Measurements from ENCODE around the gene SLC9A1. TPM values are rescaled to one million over a fixed set of nuclear protein-coding genes. Genes with fewer than 3 reads are reported as not detected.

The SLC9A1 gene
- total and polyA plus RNA-seq, 10 of the 15 experiments (the other 5 are each of a cell fraction or from before 2014, with no cell fraction given) = 0.87 to 21.4 (median 4.3) TPM

DNA sequence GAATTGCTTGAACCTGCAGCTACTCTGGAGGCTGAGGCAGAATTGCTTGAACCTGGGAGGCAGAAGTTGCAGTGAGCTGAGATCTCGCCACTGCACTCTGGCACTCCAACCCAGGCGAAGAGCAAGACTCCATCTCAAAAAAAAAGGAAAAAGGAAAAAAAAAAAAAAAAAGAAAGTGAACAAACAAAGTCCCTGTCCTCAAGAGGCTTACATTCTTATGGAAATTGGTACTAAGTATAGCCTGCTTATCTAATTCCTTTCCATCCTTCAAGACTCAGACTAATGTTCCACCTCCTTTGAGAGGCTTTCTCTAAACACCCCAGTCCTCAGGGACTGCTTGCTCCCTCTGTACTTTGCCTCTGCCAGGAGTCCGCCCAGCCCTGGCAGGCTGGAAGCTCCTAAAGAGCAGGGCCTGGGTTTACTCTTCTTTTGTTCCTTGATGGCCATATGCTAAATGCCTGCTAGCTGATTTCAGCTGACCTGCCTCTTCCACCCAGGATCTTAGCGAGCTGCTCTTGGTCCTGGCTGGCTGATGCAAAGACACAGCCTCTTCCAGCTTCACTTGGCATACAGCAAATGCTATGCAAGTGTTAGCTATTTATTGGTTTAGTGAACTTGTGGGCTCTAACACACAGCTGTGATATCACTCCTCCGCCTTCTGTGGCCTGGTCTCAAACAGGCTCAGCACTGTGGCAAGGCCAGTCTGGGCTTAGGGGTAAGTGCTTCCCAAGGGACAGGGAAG is 9.8 kb downstream of the SLC9A1 start:
- no TSS peak for BruUV-seq (replicated peaks)
- no peaks in the 10 kb centered on the region for H3K36me3 ChIP-seq (ENCODE audit: control insufficient read depth in 2 of 2, insufficient read depth in 2 of 2, low read length in 1 of 2)
- ATAC-seq (no peak), FAIRE-seq (no peak), DNase-seq (ENCODE audit: low read depth, low spot score) (no peak)
- no peak overlapping the region for H3K4me3 ChIP-seq
- intact Hi-C loops (cut with micrococcal nuclease; ENCODE audit: unreplicated experiment) = no loop called here
- WGBS (ENCODE audit: insufficient coverage, insufficient replicate concordance, low lambda C conversion rate, missing lambda C conversion rate) = 91% methylated on average over 4 of the region's 5 CpGs
- H3K27me3 ChIP-seq (replicated peaks in 1 of 2; ENCODE audit: control insufficient read depth in 2 of 2, insufficient read depth in 2 of 2, low read length in 1 of 2) = no peaks in the 10 kb centered on the region
- H2AFZ ChIP-seq (ENCODE audit: control insufficient read depth, low read depth, low read length) = no peak overlapping the region
- peaks cover 11% of the 10 kb centered on the region for H3K79me2 ChIP-seq (ENCODE audit: control insufficient read depth, insufficient read depth, low read length)
- POLR2A ChIA-PET = interaction anchor here (0.6 to 6.5 kb wide), 4 partner anchors 9 to 338 kb away, joined by 3 to 48 read pairs (median 3); partner anchors contain the start of gene SLC9A1
- no peaks in the 10 kb centered on the region; the same call in 1 of the 2 replicates for H4K20me1 ChIP-seq (ENCODE audit: control insufficient read depth, insufficient read depth)
- RAD21 ChIA-PET (ENCODE audit: unreplicated experiment) = interaction anchor here (0.6 to 1.8 kb wide), 5 partner anchors 8 to 478 kb away, joined by 3 to 6 read pairs (median 3); no protein-coding TSS in a partner anchor
- SMC1A ChIA-PET (ENCODE audit: uncharacterized antibody, unreplicated experiment) = interaction anchor here (1.0 to 4.5 kb wide), 4 partner anchors 8 to 139 kb away, joined by 3 to 30 read pairs (median 5); partner anchors contain the start of gene SLC9A1
- H3K4me1 ChIP-seq (ENCODE audit: control insufficient read depth, insufficient read depth, low read length) = peaks cover 19% of the 10 kb centered on the region
- no peak overlapping the region for H3K9ac ChIP-seq (ENCODE audit: control insufficient read depth, insufficient read depth, low read length)
- no peaks in the 10 kb centered on the region for H3K9me3 ChIP-seq (replicated peaks; ENCODE audit: control insufficient read depth, insufficient read depth, low read length)
- in situ Hi-C loops (cut with MboI) = no loop called here
- CTCF ChIA-PET = interaction anchor here (0.8 to 3.4 kb wide), 4 partner anchors 9 to 100 kb away, joined by 3 to 18 read pairs (median 8); partner anchors contain the start of gene SLC9A1
- no peak overlapping the region for H3K27ac ChIP-seq (ENCODE audit: control insufficient read depth, insufficient read depth)
- no peak overlapping the region for H3K4me2 ChIP-seq (ENCODE audit: control insufficient read depth, insufficient read depth)
- TF ChIP-seq, protein P1, sequence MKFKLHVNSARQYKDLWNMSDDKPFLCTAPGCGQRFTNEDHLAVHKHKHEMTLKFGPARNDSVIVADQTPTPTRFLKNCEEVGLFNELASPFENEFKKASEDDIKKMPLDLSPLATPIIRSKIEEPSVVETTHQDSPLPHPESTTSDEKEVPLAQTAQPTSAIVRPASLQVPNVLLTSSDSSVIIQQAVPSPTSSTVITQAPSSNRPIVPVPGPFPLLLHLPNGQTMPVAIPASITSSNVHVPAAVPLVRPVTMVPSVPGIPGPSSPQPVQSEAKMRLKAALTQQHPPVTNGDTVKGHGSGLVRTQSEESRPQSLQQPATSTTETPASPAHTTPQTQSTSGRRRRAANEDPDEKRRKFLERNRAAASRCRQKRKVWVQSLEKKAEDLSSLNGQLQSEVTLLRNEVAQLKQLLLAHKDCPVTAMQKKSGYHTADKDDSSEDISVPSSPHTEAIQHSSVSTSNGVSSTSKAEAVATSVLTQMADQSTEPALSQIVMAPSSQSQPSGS (IDR thresholded peaks at IDR 0.05; ENCODE audit: low read length) = no peak
- TF ChIP-seq, protein P2, sequence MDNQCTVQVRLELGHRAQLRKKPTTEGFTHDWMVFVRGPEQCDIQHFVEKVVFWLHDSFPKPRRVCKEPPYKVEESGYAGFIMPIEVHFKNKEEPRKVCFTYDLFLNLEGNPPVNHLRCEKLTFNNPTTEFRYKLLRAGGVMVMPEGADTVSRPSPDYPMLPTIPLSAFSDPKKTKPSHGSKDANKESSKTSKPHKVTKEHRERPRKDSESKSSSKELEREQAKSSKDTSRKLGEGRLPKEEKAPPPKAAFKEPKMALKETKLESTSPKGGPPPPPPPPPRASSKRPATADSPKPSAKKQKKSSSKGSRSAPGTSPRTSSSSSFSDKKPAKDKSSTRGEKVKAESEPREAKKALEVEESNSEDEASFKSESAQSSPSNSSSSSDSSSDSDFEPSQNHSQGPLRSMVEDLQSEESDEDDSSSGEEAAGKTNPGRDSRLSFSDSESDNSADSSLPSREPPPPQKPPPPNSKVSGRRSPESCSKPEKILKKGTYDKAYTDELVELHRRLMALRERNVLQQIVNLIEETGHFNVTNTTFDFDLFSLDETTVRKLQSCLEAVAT (IDR thresholded peaks at IDR 0.05) = no peak
- no peak for TF ChIP-seq ZZZ3 (IDR thresholded peaks at IDR 0.05; ENCODE audit: control insufficient read depth, insufficient read length, low read depth)
- TF ChIP-seq, protein P3, sequence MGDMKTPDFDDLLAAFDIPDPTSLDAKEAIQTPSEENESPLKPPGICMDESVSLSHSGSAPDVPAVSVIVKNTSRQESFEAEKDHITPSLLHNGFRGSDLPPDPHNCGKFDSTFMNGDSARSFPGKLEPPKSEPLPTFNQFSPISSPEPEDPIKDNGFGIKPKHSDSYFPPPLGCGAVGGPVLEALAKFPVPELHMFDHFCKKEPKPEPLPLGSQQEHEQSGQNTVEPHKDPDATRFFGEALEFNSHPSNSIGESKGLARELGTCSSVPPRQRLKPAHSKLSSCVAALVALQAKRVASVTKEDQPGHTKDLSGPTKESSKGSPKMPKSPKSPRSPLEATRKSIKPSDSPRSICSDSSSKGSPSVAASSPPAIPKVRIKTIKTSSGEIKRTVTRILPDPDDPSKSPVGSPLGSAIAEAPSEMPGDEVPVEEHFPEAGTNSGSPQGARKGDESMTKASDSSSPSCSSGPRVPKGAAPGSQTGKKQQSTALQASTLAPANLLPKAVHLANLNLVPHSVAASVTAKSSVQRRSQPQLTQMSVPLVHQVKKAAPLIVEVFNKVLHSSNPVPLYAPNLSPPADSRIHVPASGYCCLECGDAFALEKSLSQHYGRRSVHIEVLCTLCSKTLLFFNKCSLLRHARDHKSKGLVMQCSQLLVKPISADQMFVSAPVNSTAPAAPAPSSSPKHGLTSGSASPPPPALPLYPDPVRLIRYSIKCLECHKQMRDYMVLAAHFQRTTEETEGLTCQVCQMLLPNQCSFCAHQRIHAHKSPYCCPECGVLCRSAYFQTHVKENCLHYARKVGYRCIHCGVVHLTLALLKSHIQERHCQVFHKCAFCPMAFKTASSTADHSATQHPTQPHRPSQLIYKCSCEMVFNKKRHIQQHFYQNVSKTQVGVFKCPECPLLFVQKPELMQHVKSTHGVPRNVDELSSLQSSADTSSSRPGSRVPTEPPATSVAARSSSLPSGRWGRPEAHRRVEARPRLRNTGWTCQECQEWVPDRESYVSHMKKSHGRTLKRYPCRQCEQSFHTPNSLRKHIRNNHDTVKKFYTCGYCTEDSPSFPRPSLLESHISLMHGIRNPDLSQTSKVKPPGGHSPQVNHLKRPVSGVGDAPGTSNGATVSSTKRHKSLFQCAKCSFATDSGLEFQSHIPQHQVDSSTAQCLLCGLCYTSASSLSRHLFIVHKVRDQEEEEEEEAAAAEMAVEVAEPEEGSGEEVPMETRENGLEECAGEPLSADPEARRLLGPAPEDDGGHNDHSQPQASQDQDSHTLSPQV (IDR thresholded peaks at IDR 0.05) = no peak
- no peak for TF ChIP-seq MXI1 (IDR thresholded peaks at IDR 0.05; ENCODE audit: low read depth, low read length)
- TF ChIP-seq, protein P4, sequence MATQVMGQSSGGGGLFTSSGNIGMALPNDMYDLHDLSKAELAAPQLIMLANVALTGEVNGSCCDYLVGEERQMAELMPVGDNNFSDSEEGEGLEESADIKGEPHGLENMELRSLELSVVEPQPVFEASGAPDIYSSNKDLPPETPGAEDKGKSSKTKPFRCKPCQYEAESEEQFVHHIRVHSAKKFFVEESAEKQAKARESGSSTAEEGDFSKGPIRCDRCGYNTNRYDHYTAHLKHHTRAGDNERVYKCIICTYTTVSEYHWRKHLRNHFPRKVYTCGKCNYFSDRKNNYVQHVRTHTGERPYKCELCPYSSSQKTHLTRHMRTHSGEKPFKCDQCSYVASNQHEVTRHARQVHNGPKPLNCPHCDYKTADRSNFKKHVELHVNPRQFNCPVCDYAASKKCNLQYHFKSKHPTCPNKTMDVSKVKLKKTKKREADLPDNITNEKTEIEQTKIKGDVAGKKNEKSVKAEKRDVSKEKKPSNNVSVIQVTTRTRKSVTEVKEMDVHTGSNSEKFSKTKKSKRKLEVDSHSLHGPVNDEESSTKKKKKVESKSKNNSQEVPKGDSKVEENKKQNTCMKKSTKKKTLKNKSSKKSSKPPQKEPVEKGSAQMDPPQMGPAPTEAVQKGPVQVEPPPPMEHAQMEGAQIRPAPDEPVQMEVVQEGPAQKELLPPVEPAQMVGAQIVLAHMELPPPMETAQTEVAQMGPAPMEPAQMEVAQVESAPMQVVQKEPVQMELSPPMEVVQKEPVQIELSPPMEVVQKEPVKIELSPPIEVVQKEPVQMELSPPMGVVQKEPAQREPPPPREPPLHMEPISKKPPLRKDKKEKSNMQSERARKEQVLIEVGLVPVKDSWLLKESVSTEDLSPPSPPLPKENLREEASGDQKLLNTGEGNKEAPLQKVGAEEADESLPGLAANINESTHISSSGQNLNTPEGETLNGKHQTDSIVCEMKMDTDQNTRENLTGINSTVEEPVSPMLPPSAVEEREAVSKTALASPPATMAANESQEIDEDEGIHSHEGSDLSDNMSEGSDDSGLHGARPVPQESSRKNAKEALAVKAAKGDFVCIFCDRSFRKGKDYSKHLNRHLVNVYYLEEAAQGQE (IDR thresholded peaks at IDR 0.05; ENCODE audit: low read depth, low read length) = no peak
- no peak for TF ChIP-seq ZNF622 (IDR thresholded peaks at IDR 0.05)
- TF ChIP-seq GATAD2B (conservative IDR thresholded peaks at IDR 0.05; ENCODE audit: low read depth) = no peak
- TF ChIP-seq SMARCA5 (IDR thresholded peaks at IDR 0.05) = no peak
- TF ChIP-seq SREBF1 (IDR thresholded peaks at IDR 0.05; ENCODE audit: low read length) = no peak
- TF ChIP-seq ATF7 (IDR thresholded peaks at IDR 0.05; ENCODE audit: low read depth) = no peak
- no peak for TF ChIP-seq SP1 (IDR thresholded peaks at IDR 0.05; ENCODE audit: low read depth, low read length)
- TF ChIP-seq CREB1 (IDR thresholded peaks at IDR 0.05; ENCODE audit: low read depth) = no peak

Data from GM12878 (cell line).